ENCODE data around the gene TSNAX.

DNA sequence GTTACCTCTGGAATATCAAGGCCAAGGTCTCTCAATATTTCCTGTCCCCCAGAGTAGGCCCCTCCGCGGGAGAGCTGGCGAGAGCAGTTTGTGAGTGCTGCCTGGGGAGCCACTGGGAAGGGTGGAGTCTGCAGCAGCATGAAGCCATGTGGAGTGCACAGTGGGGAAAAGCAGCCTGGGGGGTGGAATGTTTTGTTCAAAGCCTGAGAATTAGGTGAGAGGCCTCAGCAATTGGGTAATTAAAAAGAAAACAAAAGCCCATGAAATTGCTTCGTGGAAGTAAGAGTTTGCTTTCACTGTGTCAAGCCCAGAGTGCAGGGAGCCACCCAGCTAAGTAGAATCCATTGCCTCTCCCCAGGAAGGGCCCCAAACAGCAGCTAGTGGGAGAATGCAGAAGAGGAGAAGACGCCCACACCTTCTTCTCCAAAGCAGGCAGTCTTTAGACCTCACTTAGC, 67.9 kb downstream of the TSNAX start:
- TF ChIP-seq CTCF (IDR thresholded peaks at IDR 0.05) (no peak), POLR2A (IDR thresholded peaks at IDR 0.05) (no peak), EP300 (IDR thresholded peaks at IDR 0.05) (no peak)
